PFSK-1 (cell line): ENCODE results near the gene USP38.

Experiments used
- FOXP2 ChIP-seq: optimal IDR thresholded peaks from 2 replicates; pipeline ENCODE3; 2011; ENCODE audit warnings: borderline replicate concordance, control low read depth, inconsistent platforms; ENCODE audit not compliant: insufficient read depth; ENCODE audit errors: extremely low read length, extremely low read depth
- POLR2AphosphoS5 ChIP-seq: IDR thresholded peaks from 2 replicates; pipeline ENCODE4 v1.6.1; 2012; ENCODE audit warnings: low read depth, mild to moderate bottlenecking, control low read depth, low read length, moderate library complexity
- REST ChIP-seq, 2 experiments: IDR thresholded peaks; 2 replicates each; pipeline versions ENCODE4 v1.6.1 to v1.8.0; 2011 to 2012; ENCODE audit warnings: low read depth in 2 of 2, low read length in 2 of 2, control low read depth in 1 of 2, inconsistent platforms in 1 of 2, mild to moderate bottlenecking in 1 of 2, moderate library complexity in 1 of 2; ENCODE audit not compliant: insufficient read depth in 1 of 2
- SIN3A ChIP-seq: IDR thresholded peaks from 2 replicates; pipeline ENCODE4 v1.6.1; 2012; ENCODE audit warnings: mild to moderate bottlenecking, low read length, moderate library complexity, borderline replicate concordance; ENCODE audit not compliant: insufficient read depth
- TAF1 ChIP-seq: IDR thresholded peaks from 2 replicates; pipeline ENCODE4 v1.6.1; 2012; ENCODE audit warnings: low read length, control low read depth, borderline replicate concordance; ENCODE audit not compliant: insufficient read depth

DNA sequence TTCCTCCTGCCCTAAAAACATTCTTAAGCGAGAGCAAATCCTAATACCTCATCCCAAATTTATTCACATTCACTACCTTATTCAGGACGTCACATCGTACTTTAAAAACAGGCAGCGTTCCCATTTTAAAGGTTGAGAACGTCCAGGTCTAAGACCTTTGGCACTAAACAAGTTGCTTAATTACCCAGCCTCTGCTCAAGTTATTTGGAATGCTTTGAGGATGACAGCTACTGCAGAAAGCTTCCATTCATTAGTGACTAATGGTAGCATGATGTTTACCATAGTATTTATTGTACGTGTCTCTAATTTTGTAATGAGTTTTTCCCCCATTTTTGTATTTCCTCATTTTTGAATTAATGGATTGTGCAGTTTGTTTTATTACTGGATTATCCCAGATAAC, 1.5 kb downstream of the USP38 start:
- TF ChIP-seq SIN3A (no peak), TAF1 (no peak), REST (IDR thresholded peaks at IDR 0.05; ENCODE audit: insufficient read depth in 1 of 2, low read depth in 2 of 2, low read length in 2 of 2) (no peak), POLR2AphosphoS5 (no peak), FOXP2 (no peak)
